K562 (cell line): ENCODE results near the gene AKAP13.

Experiments used
- ARID1B ChIP-seq: fragments of 450-650 bp; IDR thresholded peaks from 2 replicates; pipeline ENCODE4 v1.6.1; 2016; ENCODE audit warnings: antibody characterized with exemption, mild to moderate bottlenecking, inconsistent platforms
- CTBP1 ChIP-seq: fragments of 450-650 bp; IDR thresholded peaks from 2 replicates; pipeline ENCODE4 v1.6.1; 2016; ENCODE audit warnings: borderline replicate concordance
- EGR1 ChIP-seq: fragments of 450-650 bp; conservative IDR thresholded peaks from 2 replicates; pipeline ENCODE4 v1.6.1; 2017; ENCODE audit warnings: mild to moderate bottlenecking
- FOXM1 ChIP-seq, 2 experiments: fragments of 450-650 bp in 1 of 2; sonication (generic) in 1 of 2; formaldehyde crosslinking in 1 of 2; IDR thresholded peaks; 2 replicates each; pipeline versions ENCODE4 v1.6.1 to v1.9.0; 2017 to 2022; ENCODE audit warnings: low read depth in 2 of 2, mild to moderate bottlenecking in 2 of 2, missing genetic modification reagents in 1 of 2, moderate library complexity in 1 of 2
- GABPB1 ChIP-seq: sonication (generic); formaldehyde crosslinking; IDR thresholded peaks from 2 replicates; pipeline ENCODE4 v1.8.0; 2022; ENCODE audit warnings: mild to moderate bottlenecking, missing genetic modification reagents
- HDAC2 ChIP-seq: fragments of 450-650 bp; IDR thresholded peaks from 2 replicates; pipeline ENCODE4 v1.6.1; 2016; ENCODE audit warnings: mild to moderate bottlenecking
- NFATC3 ChIP-seq: fragments of 450-650 bp; IDR thresholded peaks from 2 replicates; pipeline ENCODE4 v1.6.1; 2017; ENCODE audit warnings: mild to moderate bottlenecking
- PCBP1 ChIP-seq: fragments of 200-400 bp; formaldehyde crosslinking; IDR thresholded peaks from 2 replicates; pipeline ENCODE4 v1.6.1; 2018; ENCODE audit warnings: mild to moderate bottlenecking, low read depth, low read length; ENCODE audit not compliant: poor library complexity, severe bottlenecking
- POLR2A ChIP-seq: fragments of 450-650 bp; conservative IDR thresholded peaks from 2 replicates; pipeline ENCODE4 v1.6.1; 2016
- ZNF644 ChIP-seq: fragments of 200-800 bp; sonication (Bioruptor generic); IDR thresholded peaks from 2 replicates; pipeline ENCODE4 v1.6.1; 2016; ENCODE audit warnings: low read depth, missing genetic modification characterization, missing compliant biosample characterization
- ZNF76 ChIP-seq: fragments of 250-450 bp; sonication (Bioruptor Pico); IDR thresholded peaks from 2 replicates; pipeline ENCODE4 v1.4.0; 2020; ENCODE audit warnings: mild to moderate bottlenecking, moderate library complexity, borderline replicate concordance
- TF ChIP-seq, protein P1 (sequence below), 3 experiments: IDR thresholded peaks in 2 of 3; conservative IDR thresholded peaks in 1 of 3; 2 replicates each; pipeline ENCODE4 v1.5.1; 2011 to 2012; ENCODE audit warnings: low read length in 3 of 3, mild to moderate bottlenecking in 3 of 3, control low read depth in 2 of 3, improper control_type of control experiment in 1 of 3, inconsistent platforms in 1 of 3, low read depth in 1 of 3, mixed read lengths in 1 of 3, moderate library complexity in 1 of 3; ENCODE audit not compliant: insufficient read depth in 2 of 3

DNA sequence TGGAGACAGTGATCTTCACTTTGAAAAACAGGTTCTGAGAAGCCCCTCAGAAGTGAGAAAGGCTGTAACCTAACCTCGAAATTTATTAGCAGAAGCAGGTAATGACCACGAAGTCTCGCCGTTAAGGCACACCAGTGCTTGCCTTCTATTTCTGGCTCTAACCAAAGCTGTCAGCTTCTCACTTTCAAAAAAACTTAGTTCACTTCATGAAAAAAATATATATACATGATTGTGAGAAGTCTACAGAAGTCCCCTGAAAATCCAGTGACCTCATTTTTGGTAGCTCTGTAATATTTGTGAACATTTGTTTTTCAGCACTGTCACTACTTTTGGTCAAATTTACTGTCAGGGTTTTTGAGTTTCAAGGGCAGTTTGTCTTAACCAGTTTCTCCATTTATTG is 19.1 kb upstream of the AKAP13 start:
- TF ChIP-seq EGR1 (no peak), CTBP1 (no peak), FOXM1 (IDR thresholded peaks at IDR 0.05; ENCODE audit: low read depth) (no peak), FOXM1 (CRISPR knock-in tag; IDR thresholded peaks at IDR 0.05; ENCODE audit: low read depth) (no peak), PCBP1 (no peak), NFATC3 (no peak), ZNF644 (tag) (no peak), POLR2A (no peak), HDAC2 (no peak), GABPB1 (no peak), ZNF76 (no peak), ARID1B (no peak)
- TF ChIP-seq, protein P1, sequence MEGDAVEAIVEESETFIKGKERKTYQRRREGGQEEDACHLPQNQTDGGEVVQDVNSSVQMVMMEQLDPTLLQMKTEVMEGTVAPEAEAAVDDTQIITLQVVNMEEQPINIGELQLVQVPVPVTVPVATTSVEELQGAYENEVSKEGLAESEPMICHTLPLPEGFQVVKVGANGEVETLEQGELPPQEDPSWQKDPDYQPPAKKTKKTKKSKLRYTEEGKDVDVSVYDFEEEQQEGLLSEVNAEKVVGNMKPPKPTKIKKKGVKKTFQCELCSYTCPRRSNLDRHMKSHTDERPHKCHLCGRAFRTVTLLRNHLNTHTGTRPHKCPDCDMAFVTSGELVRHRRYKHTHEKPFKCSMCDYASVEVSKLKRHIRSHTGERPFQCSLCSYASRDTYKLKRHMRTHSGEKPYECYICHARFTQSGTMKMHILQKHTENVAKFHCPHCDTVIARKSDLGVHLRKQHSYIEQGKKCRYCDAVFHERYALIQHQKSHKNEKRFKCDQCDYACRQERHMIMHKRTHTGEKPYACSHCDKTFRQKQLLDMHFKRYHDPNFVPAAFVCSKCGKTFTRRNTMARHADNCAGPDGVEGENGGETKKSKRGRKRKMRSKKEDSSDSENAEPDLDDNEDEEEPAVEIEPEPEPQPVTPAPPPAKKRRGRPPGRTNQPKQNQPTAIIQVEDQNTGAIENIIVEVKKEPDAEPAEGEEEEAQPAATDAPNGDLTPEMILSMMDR (IDR thresholded peaks at IDR 0.05 in 2 of 3, conservative IDR thresholded peaks at IDR 0.05 in 1 of 3; ENCODE audit: insufficient read depth in 2 of 3, low read depth in 1 of 3, low read length in 3 of 3): no peak
